WTC11 (cell line): ENCODE data around the gene NBEAL1.

ENCODE experiments used
- ETV6 ChIP-seq: sonication (generic); formaldehyde crosslinking; IDR thresholded peaks from 2 replicates; pipeline ENCODE4 v1.8.1; 2022; ENCODE audit warnings: mild to moderate bottlenecking, missing genetic modification reagents
- JUN ChIP-seq: sonication (generic); formaldehyde crosslinking; IDR thresholded peaks from 2 replicates; pipeline ENCODE4 v1.8.0; 2023; ENCODE audit warnings: mild to moderate bottlenecking, missing genetic modification reagents
- NR2C2 ChIP-seq: sonication (generic); formaldehyde crosslinking; IDR thresholded peaks from 2 replicates; pipeline ENCODE4 v1.8.0; 2022; ENCODE audit warnings: mild to moderate bottlenecking, missing genetic modification reagents
- SP1 ChIP-seq: sonication (generic); formaldehyde crosslinking; conservative IDR thresholded peaks from 2 replicates; pipeline ENCODE4 v1.8.1; 2022; ENCODE audit warnings: missing genetic modification reagents
- TCF7 ChIP-seq: sonication (generic); formaldehyde crosslinking; IDR thresholded peaks from 2 replicates; pipeline ENCODE4 v1.8.0; 2022; ENCODE audit warnings: mild to moderate bottlenecking, low read depth, missing genetic modification reagents, moderate library complexity
- ZNF232 ChIP-seq: sonication (generic); formaldehyde crosslinking; IDR thresholded peaks from 2 replicates; pipeline ENCODE4 v1.8.0; 2022; ENCODE audit warnings: mild to moderate bottlenecking, missing genetic modification reagents
- TF ChIP-seq, protein P1 (sequence below): fragments of 200-600 bp; IDR thresholded peaks from 2 replicates; pipeline ENCODE4 v1.8.0; 2022; ENCODE audit warnings: antibody characterized with exemption
- TF ChIP-seq, protein P2 (sequence below): sonication (generic); formaldehyde crosslinking; IDR thresholded peaks from 2 replicates; pipeline ENCODE4 v1.8.0; 2022; ENCODE audit warnings: missing genetic modification reagents
- TF ChIP-seq, protein P3 (sequence below): sonication (generic); formaldehyde crosslinking; IDR thresholded peaks from 2 replicates; pipeline ENCODE4 v1.8.1; 2023; ENCODE audit warnings: mild to moderate bottlenecking, missing genetic modification reagents, moderate library complexity
- TF ChIP-seq, protein P4 (sequence below): sonication (generic); formaldehyde crosslinking; IDR thresholded peaks from 2 replicates; pipeline ENCODE4 v1.8.0; 2022; ENCODE audit warnings: mild to moderate bottlenecking, missing genetic modification reagents
- TF ChIP-seq, protein P5 (sequence below): sonication (generic); formaldehyde crosslinking; IDR thresholded peaks from 2 replicates; pipeline ENCODE4 v1.8.0; 2022; ENCODE audit warnings: mild to moderate bottlenecking, missing genetic modification reagents

DNA sequence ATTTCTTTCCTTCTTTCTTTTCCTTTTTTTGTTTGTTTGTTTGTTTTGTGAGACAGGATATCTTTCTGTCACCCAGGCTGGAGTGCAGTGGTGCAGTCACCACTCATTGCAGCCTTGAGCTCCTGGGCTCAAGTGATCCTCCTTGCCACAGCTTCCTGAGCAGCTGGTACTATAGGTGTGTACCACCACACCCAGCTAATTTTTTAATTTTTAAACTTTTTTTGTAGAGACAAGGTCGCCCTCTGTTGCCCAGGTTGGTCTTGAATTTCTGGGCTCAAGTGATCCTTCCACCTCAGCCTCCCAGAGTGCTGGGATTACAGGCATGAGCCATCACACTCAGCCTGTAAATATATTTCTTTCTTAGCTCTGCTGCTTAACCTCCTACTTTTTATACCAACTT lies 140.7 kb downstream of the NBEAL1 start:
- no peak for TF ChIP-seq ETV6 (CRISPR knock-in tag)
- TF ChIP-seq, protein P1, sequence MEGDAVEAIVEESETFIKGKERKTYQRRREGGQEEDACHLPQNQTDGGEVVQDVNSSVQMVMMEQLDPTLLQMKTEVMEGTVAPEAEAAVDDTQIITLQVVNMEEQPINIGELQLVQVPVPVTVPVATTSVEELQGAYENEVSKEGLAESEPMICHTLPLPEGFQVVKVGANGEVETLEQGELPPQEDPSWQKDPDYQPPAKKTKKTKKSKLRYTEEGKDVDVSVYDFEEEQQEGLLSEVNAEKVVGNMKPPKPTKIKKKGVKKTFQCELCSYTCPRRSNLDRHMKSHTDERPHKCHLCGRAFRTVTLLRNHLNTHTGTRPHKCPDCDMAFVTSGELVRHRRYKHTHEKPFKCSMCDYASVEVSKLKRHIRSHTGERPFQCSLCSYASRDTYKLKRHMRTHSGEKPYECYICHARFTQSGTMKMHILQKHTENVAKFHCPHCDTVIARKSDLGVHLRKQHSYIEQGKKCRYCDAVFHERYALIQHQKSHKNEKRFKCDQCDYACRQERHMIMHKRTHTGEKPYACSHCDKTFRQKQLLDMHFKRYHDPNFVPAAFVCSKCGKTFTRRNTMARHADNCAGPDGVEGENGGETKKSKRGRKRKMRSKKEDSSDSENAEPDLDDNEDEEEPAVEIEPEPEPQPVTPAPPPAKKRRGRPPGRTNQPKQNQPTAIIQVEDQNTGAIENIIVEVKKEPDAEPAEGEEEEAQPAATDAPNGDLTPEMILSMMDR: no peak
- no peak for TF ChIP-seq TCF7 (CRISPR knock-in tag)
- no peak for TF ChIP-seq JUN (CRISPR knock-in tag)
- no peak for TF ChIP-seq NR2C2 (CRISPR knock-in tag)
- TF ChIP-seq, protein P2, sequence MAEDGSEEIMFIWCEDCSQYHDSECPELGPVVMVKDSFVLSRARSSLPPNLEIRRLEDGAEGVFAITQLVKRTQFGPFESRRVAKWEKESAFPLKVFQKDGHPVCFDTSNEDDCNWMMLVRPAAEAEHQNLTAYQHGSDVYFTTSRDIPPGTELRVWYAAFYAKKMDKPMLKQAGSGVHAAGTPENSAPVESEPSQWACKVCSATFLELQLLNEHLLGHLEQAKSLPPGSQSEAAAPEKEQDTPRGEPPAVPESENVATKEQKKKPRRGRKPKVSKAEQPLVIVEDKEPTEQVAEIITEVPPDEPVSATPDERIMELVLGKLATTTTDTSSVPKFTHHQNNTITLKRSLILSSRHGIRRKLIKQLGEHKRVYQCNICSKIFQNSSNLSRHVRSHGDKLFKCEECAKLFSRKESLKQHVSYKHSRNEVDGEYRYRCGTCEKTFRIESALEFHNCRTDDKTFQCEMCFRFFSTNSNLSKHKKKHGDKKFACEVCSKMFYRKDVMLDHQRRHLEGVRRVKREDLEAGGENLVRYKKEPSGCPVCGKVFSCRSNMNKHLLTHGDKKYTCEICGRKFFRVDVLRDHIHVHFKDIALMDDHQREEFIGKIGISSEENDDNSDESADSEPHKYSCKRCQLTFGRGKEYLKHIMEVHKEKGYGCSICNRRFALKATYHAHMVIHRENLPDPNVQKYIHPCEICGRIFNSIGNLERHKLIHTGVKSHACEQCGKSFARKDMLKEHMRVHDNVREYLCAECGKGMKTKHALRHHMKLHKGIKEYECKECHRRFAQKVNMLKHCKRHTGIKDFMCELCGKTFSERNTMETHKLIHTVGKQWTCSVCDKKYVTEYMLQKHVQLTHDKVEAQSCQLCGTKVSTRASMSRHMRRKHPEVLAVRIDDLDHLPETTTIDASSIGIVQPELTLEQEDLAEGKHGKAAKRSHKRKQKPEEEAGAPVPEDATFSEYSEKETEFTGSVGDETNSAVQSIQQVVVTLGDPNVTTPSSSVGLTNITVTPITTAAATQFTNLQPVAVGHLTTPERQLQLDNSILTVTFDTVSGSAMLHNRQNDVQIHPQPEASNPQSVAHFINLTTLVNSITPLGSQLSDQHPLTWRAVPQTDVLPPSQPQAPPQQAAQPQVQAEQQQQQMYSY (CRISPR knock-in tag): no peak
- TF ChIP-seq, protein P3, sequence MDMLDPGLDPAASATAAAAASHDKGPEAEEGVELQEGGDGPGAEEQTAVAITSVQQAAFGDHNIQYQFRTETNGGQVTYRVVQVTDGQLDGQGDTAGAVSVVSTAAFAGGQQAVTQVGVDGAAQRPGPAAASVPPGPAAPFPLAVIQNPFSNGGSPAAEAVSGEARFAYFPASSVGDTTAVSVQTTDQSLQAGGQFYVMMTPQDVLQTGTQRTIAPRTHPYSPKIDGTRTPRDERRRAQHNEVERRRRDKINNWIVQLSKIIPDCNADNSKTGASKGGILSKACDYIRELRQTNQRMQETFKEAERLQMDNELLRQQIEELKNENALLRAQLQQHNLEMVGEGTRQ (CRISPR knock-in tag): no peak
- TF ChIP-seq, protein P4, sequence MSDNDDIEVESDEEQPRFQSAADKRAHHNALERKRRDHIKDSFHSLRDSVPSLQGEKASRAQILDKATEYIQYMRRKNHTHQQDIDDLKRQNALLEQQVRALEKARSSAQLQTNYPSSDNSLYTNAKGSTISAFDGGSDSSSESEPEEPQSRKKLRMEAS (CRISPR knock-in tag): no peak
- TF ChIP-seq, protein P5, sequence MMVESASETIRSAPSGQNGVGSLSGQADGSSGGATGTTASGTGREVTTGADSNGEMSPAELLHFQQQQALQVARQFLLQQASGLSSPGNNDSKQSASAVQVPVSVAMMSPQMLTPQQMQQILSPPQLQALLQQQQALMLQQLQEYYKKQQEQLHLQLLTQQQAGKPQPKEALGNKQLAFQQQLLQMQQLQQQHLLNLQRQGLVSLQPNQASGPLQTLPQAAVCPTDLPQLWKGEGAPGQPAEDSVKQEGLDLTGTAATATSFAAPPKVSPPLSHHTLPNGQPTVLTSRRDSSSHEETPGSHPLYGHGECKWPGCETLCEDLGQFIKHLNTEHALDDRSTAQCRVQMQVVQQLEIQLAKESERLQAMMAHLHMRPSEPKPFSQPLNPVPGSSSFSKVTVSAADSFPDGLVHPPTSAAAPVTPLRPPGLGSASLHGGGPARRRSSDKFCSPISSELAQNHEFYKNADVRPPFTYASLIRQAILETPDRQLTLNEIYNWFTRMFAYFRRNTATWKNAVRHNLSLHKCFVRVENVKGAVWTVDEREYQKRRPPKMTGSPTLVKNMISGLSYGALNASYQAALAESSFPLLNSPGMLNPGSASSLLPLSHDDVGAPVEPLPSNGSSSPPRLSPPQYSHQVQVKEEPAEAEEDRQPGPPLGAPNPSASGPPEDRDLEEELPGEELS (CRISPR knock-in tag): no peak
- no peak for TF ChIP-seq SP1 (CRISPR knock-in tag)
- TF ChIP-seq ZNF232 (CRISPR knock-in tag): no peak
